ENCODE data around the gene HPN. TPM values are rescaled to one million over a fixed set of nuclear protein-coding genes. Genes with fewer than 3 reads are reported as not detected.
"Not testable (repeated sequence)": the region's sequence is repeated elsewhere in the genome, so short reads cannot be mapped to it uniquely, and the experiment has no call there.

HPN gene
- total RNA-seq, 2 experiments from 2014 or later: 0.11 TPM; not detected in 1

DNA sequence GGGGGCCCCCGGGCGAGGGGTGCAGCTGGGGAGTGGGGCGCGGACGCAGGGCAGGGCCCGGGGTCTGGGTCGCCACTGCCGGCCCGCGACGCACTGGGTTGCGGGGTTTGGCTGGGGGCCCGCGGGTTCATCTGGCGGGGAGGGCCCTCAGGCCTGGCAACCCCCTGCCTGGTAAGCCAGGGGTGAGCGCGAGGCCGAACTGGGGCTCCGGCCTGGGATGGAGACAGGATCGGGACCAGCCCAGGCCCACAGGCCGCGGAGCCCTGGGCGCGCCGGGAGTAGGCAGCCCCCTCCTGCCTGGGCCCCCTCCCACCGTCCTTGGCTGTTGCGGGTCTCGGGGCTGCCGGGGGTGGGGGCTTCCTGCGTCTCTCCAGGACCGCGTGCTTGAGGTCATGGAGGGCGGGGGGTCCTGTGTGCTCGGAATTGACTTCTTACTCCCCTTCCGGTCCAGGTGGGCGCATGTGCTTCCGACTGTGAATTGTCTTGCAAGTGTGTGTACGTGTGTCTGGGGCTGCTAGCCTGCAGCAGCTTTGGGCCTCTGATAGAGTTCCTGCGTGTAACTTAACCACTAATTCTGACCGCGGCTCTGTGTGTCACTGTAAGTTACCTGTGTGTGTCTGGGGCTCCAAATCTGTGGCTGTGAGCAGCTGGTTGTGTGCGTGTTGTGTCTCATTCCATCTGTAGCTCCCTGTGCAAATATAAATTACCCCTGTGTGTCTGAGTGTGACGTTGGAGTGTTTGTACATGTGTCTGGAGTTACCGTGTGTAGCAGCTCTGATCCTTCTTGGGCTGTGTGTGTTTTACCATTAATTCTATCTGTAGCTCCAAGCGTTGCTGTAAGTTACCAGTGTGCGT lies 40.6 kb upstream of the HPN start:
- ATAC-seq (peak; percentile 34), DNase-seq (peak; percentile 85)
- peaks cover 59% of the 10 kb centered on the region for H3K4me1 Mint-ChIP-seq (ENCODE audit: low read depth)
- peak overlapping the region; percentile 99 for H3K4me3 Mint-ChIP-seq
- ChIA-PET CTCF (interaction anchor here (1.0 to 5.1 kb wide), 5 partner anchors 12 to 44 kb away, joined by 3 to 31 read pairs (median 6); no protein-coding TSS in a partner anchor), POLR2A (interaction anchor here (0.7 to 2.9 kb wide), 15 partner anchors 8 to 323 kb away, joined by 3 to 16 read pairs (median 5); partner anchors contain the start of gene ZNF302)
- H3K27ac Mint-ChIP-seq: peak overlapping the region; percentile 97
- intact Hi-C loops (cut with micrococcal nuclease): no loop called here
- no peak for TF ChIP-seq CTCF (IDR thresholded peaks at IDR 0.05)
- H3K36me3 Mint-ChIP-seq (ENCODE audit: low read depth): peaks cover 41% of the 10 kb centered on the region
- no peaks in the 10 kb centered on the region for H3K27me3 Mint-ChIP-seq
- H3K9me3 Mint-ChIP-seq: no peaks in the 10 kb centered on the region

GRCh38 chr19:35002037-35002535 lies 39.4 kb upstream of the HPN start:
- no peak for TF ChIP-seq CTCF (IDR thresholded peaks at IDR 0.05)
- intact Hi-C loops (cut with micrococcal nuclease): no loop called here
- Mint-ChIP-seq H3K27ac (peak overlapping the region; percentile 97), H3K36me3 (ENCODE audit: low read depth) (peaks cover 49% of the 10 kb centered on the region), H3K9me3 (no peaks in the 10 kb centered on the region), H3K4me1 (ENCODE audit: low read depth) (peaks cover 59% of the 10 kb centered on the region), H3K27me3 (no peaks in the 10 kb centered on the region), H3K4me3 (peak overlapping the region; percentile 99)
- ATAC-seq (no peak), DNase-seq (no peak)
- ChIA-PET POLR2A (interaction anchor here (1.0 to 2.5 kb wide), 8 partner anchors 11 to 324 kb away, joined by 3 to 10 read pairs (median 4); partner anchors contain the start of gene ZNF302), CTCF (interaction anchor here (1.0 to 5.1 kb wide), 5 partner anchors 11 to 43 kb away, joined by 3 to 31 read pairs (median 6); no protein-coding TSS in a partner anchor)

- H3K27ac Mint-ChIP-seq: peak overlapping the region; percentile 31
- POLR2A ChIA-PET: interaction anchor here (1.1 kb wide), 1 partner anchor 15 kb away, joined by 9 read pairs; no protein-coding TSS in a partner anchor
- H3K4me1 Mint-ChIP-seq (ENCODE audit: low read depth): peaks cover 46% of the 10 kb centered on the region
- DNase-seq (no peak), ATAC-seq (no peak)
- CTCF ChIA-PET: interaction anchor here (1.0 kb wide), 1 partner anchor 32 kb away, joined by 4 read pairs; no protein-coding TSS in a partner anchor
- H3K4me3 Mint-ChIP-seq: no peak overlapping the region
- no peaks in the 10 kb centered on the region for H3K9me3 Mint-ChIP-seq
- intact Hi-C loops (cut with micrococcal nuclease): no loop called here
- no peak for TF ChIP-seq CTCF (IDR thresholded peaks at IDR 0.05)
- H3K36me3 Mint-ChIP-seq (ENCODE audit: low read depth): peaks cover 53% of the 10 kb centered on the region
- H3K27me3 Mint-ChIP-seq: no peaks in the 10 kb centered on the region
Observed at GRCh38 chr19:35004517-35005255, 36.8 kb upstream of the HPN start.

DNA sequence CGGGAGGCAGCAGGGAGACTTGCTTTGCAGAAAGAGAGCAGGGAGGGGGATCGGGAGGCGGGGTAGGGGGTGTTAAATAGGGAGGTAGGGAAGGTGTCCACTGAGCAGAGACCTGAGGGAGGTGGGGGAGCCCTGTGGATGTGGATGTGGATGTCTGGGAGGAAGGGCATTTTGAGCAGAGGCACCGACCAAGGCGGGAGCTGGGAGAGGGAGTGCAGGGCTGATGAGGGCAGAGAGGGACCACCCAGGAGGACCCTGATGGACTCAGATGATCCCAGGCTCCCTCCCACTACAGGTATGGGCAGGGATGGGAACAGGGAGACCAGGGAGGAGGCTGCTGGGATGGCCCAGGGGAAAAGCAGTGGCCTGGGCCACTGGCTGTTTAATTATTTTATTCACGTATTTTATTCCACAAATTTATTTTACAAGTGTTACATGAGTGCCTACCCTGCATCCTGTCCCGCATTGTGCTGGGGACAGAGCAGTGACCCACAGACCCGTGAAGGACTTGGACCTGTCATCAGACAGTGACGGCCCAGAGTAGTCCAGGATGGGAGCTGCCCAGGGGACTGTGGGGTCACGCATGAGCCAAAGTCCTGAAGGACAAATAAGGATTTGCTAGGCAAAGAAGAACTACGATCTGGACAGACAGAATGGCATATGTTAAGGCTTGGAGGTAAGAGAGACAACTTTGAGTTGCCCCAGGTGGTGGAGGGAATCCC lies 36.1 kb upstream of the HPN start:
- no peak for ATAC-seq
- POLR2A ChIA-PET: interaction anchor here (1.0 kb wide), 1 partner anchor 9 kb away, joined by 4 read pairs; no protein-coding TSS in a partner anchor
- peaks cover 50% of the 10 kb centered on the region for H3K4me1 Mint-ChIP-seq (ENCODE audit: low read depth)
- no peak overlapping the region for H3K4me3 Mint-ChIP-seq
- intact Hi-C loops (cut with micrococcal nuclease): no loop called here
- CTCF ChIA-PET: interaction anchor here (0.8 to 1.5 kb wide), 2 partner anchors 34 to 39 kb away, joined by 3 read pairs; no protein-coding TSS in a partner anchor
- peaks cover 59% of the 10 kb centered on the region for H3K36me3 Mint-ChIP-seq (ENCODE audit: low read depth)
- H3K27ac Mint-ChIP-seq: peak overlapping the region; percentile 27
- no peak for DNase-seq
- no peak for TF ChIP-seq CTCF (IDR thresholded peaks at IDR 0.05)
- no peaks in the 10 kb centered on the region for H3K9me3 Mint-ChIP-seq
- H3K27me3 Mint-ChIP-seq: no peaks in the 10 kb centered on the region

DNA sequence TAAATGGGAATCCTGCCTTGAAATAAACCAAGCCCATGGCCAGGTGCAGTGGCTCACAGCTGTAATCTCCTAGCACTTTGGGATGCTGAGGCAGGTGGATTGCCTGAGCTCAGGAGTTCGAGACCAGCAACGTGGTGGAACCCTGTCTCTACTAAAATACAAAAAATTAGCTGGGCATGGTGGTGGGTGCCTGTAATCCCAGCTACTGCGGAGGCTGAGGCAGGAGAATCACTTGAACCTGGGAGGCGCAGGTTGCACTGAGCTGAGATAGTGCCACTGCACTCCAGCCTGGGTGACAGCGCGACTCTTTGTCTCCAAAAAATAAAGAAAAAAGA lies 35.5 kb upstream of the HPN start:
- H3K4me3 Mint-ChIP-seq; ATAC-seq; H3K9me3 Mint-ChIP-seq; DNase-seq; H3K27me3 Mint-ChIP-seq; intact Hi-C loops (cut with micrococcal nuclease): not testable (repeated sequence)
- Mint-ChIP-seq H3K36me3 (ENCODE audit: low read depth) (peaks cover 59% of the 10 kb centered on the region), H3K4me1 (ENCODE audit: low read depth) (peaks cover 54% of the 10 kb centered on the region), H3K27ac (peak overlapping the region; percentile 0)
- ChIA-PET CTCF (interaction anchor here (0.8 to 1.5 kb wide), 3 partner anchors 33 to 38 kb away, joined by 3 read pairs; no protein-coding TSS in a partner anchor), POLR2A (interaction anchor here (1.0 kb wide), 1 partner anchor 8 kb away, joined by 4 read pairs; no protein-coding TSS in a partner anchor)

All from activated CD8-positive, alpha-beta T cell treated with anti-CD3 and anti-CD28 coated beads for 36 hours (primary cell).